ENCODE data around the gene ERI3. TPM values are rescaled to one million over a fixed set of nuclear protein-coding genes. Genes with fewer than 3 reads are reported as not detected.

The ERI3 gene
- total and polyA plus RNA-seq, 9 of the 15 experiments (the other 6 are each of a cell fraction or from before 2014, with no cell fraction given): 47.8 to 93.4 (median 67.2) TPM

DNA sequence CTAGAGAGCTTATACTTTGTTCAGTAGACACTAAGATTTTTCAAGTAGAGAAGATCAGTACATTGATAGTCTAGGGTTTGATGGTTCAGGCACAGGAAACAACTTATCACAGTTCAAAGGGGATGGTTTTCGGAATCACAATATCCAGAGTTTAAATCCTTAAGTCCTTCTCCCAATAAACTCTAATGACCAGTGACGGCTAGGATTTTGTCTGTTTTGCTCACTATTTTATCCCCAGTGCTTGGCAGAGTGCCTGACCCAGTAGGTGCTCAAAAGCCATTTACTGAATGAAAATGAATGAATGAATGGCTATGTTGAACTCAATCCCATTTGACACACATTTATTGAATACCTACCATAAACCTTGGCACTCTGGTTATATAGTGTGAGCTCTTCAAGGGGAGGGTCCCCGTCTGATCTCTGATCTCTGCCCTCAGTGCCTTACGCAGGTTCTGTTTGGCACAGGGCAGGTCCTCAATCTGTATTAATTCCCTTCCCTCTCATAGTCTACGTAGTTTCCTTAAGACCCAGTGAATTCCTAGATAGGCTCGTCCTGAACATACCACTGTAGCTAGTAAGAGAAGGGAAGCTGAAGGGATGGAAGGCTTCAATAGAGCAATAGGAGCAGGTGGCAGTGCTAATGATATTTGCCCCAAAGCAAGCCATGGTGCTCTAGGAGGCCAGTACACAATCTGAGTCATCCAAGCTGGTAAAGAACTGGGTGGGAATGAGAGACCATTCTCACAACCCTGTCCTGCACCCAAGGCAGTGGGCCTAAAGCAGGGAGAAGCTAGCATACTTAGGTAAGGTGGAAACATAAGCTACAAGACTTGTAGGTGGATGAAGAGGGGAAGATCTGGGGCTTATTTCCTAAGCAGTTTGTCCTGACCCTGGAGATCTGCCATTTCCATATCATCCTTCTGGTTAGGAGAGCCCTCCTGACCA is 88.4 kb downstream of the ERI3 start (continued):
- TF ChIP-seq, protein P1, sequence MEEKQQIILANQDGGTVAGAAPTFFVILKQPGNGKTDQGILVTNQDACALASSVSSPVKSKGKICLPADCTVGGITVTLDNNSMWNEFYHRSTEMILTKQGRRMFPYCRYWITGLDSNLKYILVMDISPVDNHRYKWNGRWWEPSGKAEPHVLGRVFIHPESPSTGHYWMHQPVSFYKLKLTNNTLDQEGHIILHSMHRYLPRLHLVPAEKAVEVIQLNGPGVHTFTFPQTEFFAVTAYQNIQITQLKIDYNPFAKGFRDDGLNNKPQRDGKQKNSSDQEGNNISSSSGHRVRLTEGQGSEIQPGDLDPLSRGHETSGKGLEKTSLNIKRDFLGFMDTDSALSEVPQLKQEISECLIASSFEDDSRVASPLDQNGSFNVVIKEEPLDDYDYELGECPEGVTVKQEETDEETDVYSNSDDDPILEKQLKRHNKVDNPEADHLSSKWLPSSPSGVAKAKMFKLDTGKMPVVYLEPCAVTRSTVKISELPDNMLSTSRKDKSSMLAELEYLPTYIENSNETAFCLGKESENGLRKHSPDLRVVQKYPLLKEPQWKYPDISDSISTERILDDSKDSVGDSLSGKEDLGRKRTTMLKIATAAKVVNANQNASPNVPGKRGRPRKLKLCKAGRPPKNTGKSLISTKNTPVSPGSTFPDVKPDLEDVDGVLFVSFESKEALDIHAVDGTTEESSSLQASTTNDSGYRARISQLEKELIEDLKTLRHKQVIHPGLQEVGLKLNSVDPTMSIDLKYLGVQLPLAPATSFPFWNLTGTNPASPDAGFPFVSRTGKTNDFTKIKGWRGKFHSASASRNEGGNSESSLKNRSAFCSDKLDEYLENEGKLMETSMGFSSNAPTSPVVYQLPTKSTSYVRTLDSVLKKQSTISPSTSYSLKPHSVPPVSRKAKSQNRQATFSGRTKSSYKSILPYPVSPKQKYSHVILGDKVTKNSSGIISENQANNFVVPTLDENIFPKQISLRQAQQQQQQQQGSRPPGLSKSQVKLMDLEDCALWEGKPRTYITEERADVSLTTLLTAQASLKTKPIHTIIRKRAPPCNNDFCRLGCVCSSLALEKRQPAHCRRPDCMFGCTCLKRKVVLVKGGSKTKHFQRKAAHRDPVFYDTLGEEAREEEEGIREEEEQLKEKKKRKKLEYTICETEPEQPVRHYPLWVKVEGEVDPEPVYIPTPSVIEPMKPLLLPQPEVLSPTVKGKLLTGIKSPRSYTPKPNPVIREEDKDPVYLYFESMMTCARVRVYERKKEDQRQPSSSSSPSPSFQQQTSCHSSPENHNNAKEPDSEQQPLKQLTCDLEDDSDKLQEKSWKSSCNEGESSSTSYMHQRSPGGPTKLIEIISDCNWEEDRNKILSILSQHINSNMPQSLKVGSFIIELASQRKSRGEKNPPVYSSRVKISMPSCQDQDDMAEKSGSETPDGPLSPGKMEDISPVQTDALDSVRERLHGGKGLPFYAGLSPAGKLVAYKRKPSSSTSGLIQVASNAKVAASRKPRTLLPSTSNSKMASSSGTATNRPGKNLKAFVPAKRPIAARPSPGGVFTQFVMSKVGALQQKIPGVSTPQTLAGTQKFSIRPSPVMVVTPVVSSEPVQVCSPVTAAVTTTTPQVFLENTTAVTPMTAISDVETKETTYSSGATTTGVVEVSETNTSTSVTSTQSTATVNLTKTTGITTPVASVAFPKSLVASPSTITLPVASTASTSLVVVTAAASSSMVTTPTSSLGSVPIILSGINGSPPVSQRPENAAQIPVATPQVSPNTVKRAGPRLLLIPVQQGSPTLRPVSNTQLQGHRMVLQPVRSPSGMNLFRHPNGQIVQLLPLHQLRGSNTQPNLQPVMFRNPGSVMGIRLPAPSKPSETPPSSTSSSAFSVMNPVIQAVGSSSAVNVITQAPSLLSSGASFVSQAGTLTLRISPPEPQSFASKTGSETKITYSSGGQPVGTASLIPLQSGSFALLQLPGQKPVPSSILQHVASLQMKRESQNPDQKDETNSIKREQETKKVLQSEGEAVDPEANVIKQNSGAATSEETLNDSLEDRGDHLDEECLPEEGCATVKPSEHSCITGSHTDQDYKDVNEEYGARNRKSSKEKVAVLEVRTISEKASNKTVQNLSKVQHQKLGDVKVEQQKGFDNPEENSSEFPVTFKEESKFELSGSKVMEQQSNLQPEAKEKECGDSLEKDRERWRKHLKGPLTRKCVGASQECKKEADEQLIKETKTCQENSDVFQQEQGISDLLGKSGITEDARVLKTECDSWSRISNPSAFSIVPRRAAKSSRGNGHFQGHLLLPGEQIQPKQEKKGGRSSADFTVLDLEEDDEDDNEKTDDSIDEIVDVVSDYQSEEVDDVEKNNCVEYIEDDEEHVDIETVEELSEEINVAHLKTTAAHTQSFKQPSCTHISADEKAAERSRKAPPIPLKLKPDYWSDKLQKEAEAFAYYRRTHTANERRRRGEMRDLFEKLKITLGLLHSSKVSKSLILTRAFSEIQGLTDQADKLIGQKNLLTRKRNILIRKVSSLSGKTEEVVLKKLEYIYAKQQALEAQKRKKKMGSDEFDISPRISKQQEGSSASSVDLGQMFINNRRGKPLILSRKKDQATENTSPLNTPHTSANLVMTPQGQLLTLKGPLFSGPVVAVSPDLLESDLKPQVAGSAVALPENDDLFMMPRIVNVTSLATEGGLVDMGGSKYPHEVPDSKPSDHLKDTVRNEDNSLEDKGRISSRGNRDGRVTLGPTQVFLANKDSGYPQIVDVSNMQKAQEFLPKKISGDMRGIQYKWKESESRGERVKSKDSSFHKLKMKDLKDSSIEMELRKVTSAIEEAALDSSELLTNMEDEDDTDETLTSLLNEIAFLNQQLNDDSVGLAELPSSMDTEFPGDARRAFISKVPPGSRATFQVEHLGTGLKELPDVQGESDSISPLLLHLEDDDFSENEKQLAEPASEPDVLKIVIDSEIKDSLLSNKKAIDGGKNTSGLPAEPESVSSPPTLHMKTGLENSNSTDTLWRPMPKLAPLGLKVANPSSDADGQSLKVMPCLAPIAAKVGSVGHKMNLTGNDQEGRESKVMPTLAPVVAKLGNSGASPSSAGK (IDR thresholded peaks at IDR 0.05): no peak
- TF ChIP-seq TAL1 (IDR thresholded peaks at IDR 0.05) (no peak), MYBL2 (IDR thresholded peaks at IDR 0.05; ENCODE audit: low read depth) (no peak), MYBL2 (CRISPR knock-in tag; IDR thresholded peaks at IDR 0.05; ENCODE audit: borderline replicate concordance) (no peak), LEF1 (IDR thresholded peaks at IDR 0.05) (no peak), HNRNPL (IDR thresholded peaks at IDR 0.05; ENCODE audit: low read depth, low read length) (no peak), MTF1 (CRISPR knock-in tag; IDR thresholded peaks at IDR 0.05; ENCODE audit: borderline replicate concordance) (no peak), SAFB2 (IDR thresholded peaks at IDR 0.05; ENCODE audit: borderline replicate concordance, low read depth, low read length, severe bottlenecking) (no peak), NCOA4 (IDR thresholded peaks at IDR 0.05; ENCODE audit: partially characterized antibody) (no peak), CHCHD3 (CRISPR knock-in tag; IDR thresholded peaks at IDR 0.05) (no peak), ZNF316 (IDR thresholded peaks at IDR 0.05) (no peak)
- TF ChIP-seq, protein P2, sequence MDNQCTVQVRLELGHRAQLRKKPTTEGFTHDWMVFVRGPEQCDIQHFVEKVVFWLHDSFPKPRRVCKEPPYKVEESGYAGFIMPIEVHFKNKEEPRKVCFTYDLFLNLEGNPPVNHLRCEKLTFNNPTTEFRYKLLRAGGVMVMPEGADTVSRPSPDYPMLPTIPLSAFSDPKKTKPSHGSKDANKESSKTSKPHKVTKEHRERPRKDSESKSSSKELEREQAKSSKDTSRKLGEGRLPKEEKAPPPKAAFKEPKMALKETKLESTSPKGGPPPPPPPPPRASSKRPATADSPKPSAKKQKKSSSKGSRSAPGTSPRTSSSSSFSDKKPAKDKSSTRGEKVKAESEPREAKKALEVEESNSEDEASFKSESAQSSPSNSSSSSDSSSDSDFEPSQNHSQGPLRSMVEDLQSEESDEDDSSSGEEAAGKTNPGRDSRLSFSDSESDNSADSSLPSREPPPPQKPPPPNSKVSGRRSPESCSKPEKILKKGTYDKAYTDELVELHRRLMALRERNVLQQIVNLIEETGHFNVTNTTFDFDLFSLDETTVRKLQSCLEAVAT (IDR thresholded peaks at IDR 0.05): no peak
